Left lung (tissue), 10 donors: ENCODE measurements around the gene EXOSC5. TPM values are rescaled to one million over a fixed set of nuclear protein-coding genes. Genes with fewer than 3 reads are reported as not detected.

Source experiments
- ATAC-seq: fragments of 200-7000 bp; cut with Tn5 transposase; one replicate; pipeline ENCODE4 v1.9.1; 2020; ENCODE audit warnings: moderate library complexity
- DNase-seq, 4 donors: peaks; one replicate each; pipeline ENCODE4 v3.0.0-alpha.2; 2013 to 2020
- H3K27ac ChIP-seq, 2 donors: fragments of 200-600 bp; sonication (generic) in 1 of 2; one replicate each; pipeline versions ENCODE4 v1.5.0 to v1.8.0; 2020 to 2021
- H3K27me3 ChIP-seq, 2 donors: fragments of 200-600 bp; sonication (generic) in 1 of 2; one replicate each; pipeline versions ENCODE4 v1.5.0 to v1.8.0; 2020 to 2021
- H3K36me3 ChIP-seq, 2 donors: fragments of 200-600 bp; sonication (generic) in 1 of 2; one replicate each; pipeline versions ENCODE4 v1.5.0 to v1.8.0; 2020 to 2021
- H3K4me1 ChIP-seq, 2 donors: fragments of 200-600 bp; one replicate each; pipeline ENCODE4 v1.8.0; 2021
- H3K4me3 ChIP-seq, 2 donors: fragments of 200-600 bp; sonication (generic) in 1 of 2; one replicate each; pipeline versions ENCODE4 v1.5.0 to v1.8.0; 2020 to 2021; ENCODE audit warnings: mild to moderate bottlenecking in 1 of 2
- H3K9me3 ChIP-seq, 2 donors: fragments of 200-600 bp; sonication (generic) in 1 of 2; one replicate each; pipeline versions ENCODE4 v1.5.0 to v1.8.0; 2020 to 2021
- intact Hi-C, 2 donors: fragments of 100-400 bp; cut with DNase I; formaldehyde crosslinking; loops; one replicate each; pipeline versions ENCODE4 v1.11.2 to v1.14.2; 2022
- polyA plus RNA-seq, 6 donors: library from polyadenylated mRNA; unstranded; fragments of 120-200 nt; gene quantifications; one replicate each; pipeline ENCODE4 v1.2.1, GENCODE V29; 2013; ENCODE audit not compliant: insufficient read length in 6 of 6
- total RNA-seq, 2 donors: library from RNA; stranded (reverse); fragmentation: NEBNext Ultra II Directional; extraction: Animal tissue kit (Norgen Biotek cat#: 25700); gene quantifications; one replicate each; pipeline ENCODE4 v1.2.1, GENCODE V29; 2021
- TF ChIP-seq, protein P1 (sequence below), 2 donors: fragments of 200-600 bp; sonication (generic) in 1 of 2; IDR thresholded peaks; one replicate each; pipeline versions ENCODE4 v1.5.0 to v1.8.0; 2021; ENCODE audit warnings: antibody characterized with exemption in 2 of 2
- donor health status: DM: no; HTN: yes; CAD: no.
- donor health status: DM: no; HTN: no; CAD: no.

The EXOSC5 gene
- total and polyA plus RNA-seq, 8 donors: 10.3 to 19.5 (median 15.2) TPM

DNA sequence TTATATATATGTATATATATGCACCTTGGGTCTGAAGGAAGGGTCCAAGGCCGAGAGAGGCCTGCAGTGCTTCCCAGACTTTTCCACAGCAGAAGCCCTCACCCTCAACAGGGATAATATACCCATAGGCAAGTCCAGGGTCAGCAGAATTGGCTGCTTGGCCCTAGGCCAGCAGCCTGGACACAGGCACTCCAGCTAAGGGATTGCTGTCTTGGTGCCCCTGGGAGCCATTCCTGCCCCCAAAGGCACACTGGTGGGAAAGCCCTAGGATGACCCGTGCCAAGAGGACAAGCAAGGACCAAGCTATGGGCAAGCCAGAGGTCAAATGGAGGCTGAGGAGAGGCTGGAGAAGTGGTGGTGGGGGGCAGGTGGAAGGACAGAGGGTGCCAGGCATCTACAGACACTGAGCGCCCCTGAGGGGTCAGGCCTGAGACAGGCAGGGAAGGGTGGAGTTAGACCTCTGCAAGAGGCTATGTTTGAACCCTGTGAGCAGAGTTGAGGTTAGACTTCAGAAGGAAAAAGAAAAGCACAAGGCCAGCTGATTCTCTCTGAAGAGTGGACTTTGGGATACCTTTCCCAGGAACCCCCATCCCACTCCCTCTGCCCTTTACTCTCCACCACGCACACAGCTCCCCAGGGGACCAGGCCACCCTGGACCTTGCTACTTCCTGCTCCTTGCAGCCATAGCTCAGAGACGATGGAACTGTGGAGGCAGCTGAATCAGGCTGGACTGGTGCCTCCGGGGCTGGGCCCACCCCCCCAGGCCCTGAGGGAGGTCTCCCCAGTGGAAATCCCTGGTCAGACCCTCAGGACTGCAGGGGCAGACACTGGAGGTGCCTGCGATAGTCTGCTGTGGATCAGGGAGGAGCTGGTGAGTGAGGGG is 45.6 kb upstream of the EXOSC5 start, which contains the start of gene ERICH4:
Gene ERICH4, plus strand, starts transcription at position 684 of the 883 bp plus-strand sequence. Its CDS starts 14 bp downstream, at position 698.
- TF ChIP-seq, protein P1, sequence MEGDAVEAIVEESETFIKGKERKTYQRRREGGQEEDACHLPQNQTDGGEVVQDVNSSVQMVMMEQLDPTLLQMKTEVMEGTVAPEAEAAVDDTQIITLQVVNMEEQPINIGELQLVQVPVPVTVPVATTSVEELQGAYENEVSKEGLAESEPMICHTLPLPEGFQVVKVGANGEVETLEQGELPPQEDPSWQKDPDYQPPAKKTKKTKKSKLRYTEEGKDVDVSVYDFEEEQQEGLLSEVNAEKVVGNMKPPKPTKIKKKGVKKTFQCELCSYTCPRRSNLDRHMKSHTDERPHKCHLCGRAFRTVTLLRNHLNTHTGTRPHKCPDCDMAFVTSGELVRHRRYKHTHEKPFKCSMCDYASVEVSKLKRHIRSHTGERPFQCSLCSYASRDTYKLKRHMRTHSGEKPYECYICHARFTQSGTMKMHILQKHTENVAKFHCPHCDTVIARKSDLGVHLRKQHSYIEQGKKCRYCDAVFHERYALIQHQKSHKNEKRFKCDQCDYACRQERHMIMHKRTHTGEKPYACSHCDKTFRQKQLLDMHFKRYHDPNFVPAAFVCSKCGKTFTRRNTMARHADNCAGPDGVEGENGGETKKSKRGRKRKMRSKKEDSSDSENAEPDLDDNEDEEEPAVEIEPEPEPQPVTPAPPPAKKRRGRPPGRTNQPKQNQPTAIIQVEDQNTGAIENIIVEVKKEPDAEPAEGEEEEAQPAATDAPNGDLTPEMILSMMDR (IDR thresholded peaks at IDR 0.05): no peak
- DNase-seq (no peak), ATAC-seq (no peak)
- H3K4me3 ChIP-seq: no peak within 1 kb of the TSS
- intact Hi-C loops: loop anchor here in 1 of 2 donors (10.0 kb wide), 2 partner anchors 92 to 122 kb away; no protein-coding TSS in a partner anchor
- H3K9me3 ChIP-seq: no peaks in the 10 kb centered on the region
- H3K36me3 ChIP-seq: peaks cover 0 to 5% of the 10 kb centered on the region in 2 donors
- peaks cover 5 to 22% of the 10 kb centered on the region in 2 donors for H3K4me1 ChIP-seq
- H3K27me3 ChIP-seq: peaks cover 0 to 1% of the 10 kb centered on the region in 2 donors
- H3K27ac ChIP-seq: no peak within 1 kb of the TSS

GRCh38 chr19:41441321-41441945 is 44.3 kb upstream of the EXOSC5 start:
- no peaks in the 10 kb centered on the region for H3K9me3 ChIP-seq
- TF ChIP-seq, protein P1 (IDR thresholded peaks at IDR 0.05): no peak
- no peaks in the 10 kb centered on the region for H3K27me3 ChIP-seq
- intact Hi-C loops: loop anchor here in 1 of 2 donors (10.0 kb wide), 2 partner anchors 93 to 123 kb away; no protein-coding TSS in a partner anchor
- no peak overlapping the region for H3K27ac ChIP-seq
- ATAC-seq (no peak), DNase-seq (no peak)
- no peak overlapping the region for H3K4me3 ChIP-seq
- peaks cover 0 to 15% of the 10 kb centered on the region in 2 donors for H3K36me3 ChIP-seq
- peaks cover 5 to 22% of the 10 kb centered on the region in 2 donors for H3K4me1 ChIP-seq

GRCh38 chr19:41439441-41440222 is 42.5 kb upstream of the EXOSC5 start, which contains the start of gene DMAC2:
Gene DMAC2 (minus strand): TSS chr19:41439912. CDS start chr19:41439899, 13 bp downstream.
- TF ChIP-seq, protein P1 (IDR thresholded peaks at IDR 0.05): peak; percentile 27
- peak within 1 kb of the TSS; percentile 93 to 94 for H3K27ac ChIP-seq
- peak; percentile 97 for ATAC-seq
- no peaks in the 10 kb centered on the region for H3K9me3 ChIP-seq
- peaks cover 0 to 30% of the 10 kb centered on the region in 2 donors for H3K36me3 ChIP-seq
- peaks cover 5 to 23% of the 10 kb centered on the region in 2 donors for H3K4me1 ChIP-seq
- peak; percentile 96 to 98 (median 96) for DNase-seq
- H3K27me3 ChIP-seq: no peaks in the 10 kb centered on the region
- peak within 1 kb of the TSS; percentile 62 to 74 for H3K4me3 ChIP-seq
- intact Hi-C loops: loop anchor here in 1 of 2 donors (10.0 kb wide), 2 partner anchors 95 to 125 kb away; no protein-coding TSS in a partner anchor

DNA sequence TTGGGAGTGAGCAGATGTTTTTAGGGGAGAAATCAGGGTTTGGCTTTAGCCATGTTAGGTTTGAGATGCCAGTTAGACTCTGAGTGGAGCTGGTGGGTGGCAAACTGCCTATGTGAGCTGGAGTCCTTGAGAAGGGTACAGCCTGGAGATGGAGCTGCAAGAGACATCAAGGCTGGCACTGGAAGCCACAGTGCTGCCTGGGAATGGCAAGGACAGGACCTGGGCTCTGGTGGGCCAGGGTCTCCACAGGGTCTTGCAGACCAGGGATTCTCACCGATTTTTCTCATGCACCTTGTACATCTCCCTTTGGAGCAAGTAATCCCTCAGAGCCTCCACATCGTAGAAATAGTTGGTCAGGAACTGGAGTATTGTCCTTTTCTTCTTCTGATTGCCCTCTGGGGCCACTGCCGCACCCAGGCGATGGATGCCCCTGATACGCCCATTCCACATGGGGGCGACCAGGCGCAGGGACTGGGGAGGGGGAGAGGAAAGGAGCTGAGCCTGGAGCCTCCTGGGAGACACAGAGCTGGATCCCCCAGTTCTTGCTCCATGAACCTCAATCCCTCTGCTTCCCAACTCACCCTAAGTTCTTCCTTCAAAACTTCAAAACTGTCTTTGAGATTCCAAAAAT is 40.9 kb upstream of the EXOSC5 start:
- ATAC-seq (no peak), DNase-seq (no peak)
- Histone ChIP-seq H3K27ac (no peak overlapping the region), H3K36me3 (peaks cover 0 to 37% of the 10 kb centered on the region in 2 donors), H3K4me1 (peaks cover 5 to 27% of the 10 kb centered on the region in 2 donors), H3K27me3 (no peaks in the 10 kb centered on the region), H3K4me3 (no peak overlapping the region), H3K9me3 (no peaks in the 10 kb centered on the region)
- TF ChIP-seq, protein P1 (IDR thresholded peaks at IDR 0.05): no peak
- intact Hi-C loops: no loop called here
